H1 (cell line): ENCODE results near the gene TMA7B. TPM values are rescaled to one million over a fixed set of nuclear protein-coding genes. Genes with fewer than 3 reads are reported as not detected.

ENCODE experiments used
- CHD7 ChIP-seq: fragments of 300-600 bp; sonication (generic); IDR thresholded peaks from 2 replicates; pipeline ENCODE4 v1.7.1; 2012; ENCODE audit warnings: low read length, moderate library complexity, mild to moderate bottlenecking, inconsistent platforms; ENCODE audit not compliant: insufficient replicate concordance
- RFX5 ChIP-seq: IDR thresholded peaks from 2 replicates; pipeline ENCODE4 v1.6.1; 2011; ENCODE audit warnings: low read depth, low read length, improper control_type of control experiment, borderline replicate concordance
- SIRT6 ChIP-seq: IDR thresholded peaks from one replicate; pipeline ENCODE4 v1.7.1; 2012; ENCODE audit warnings: low read length, inconsistent platforms
- polyA plus RNA-seq, 7 experiments: library from polyadenylated mRNA; depleted of rRNA in 3 of 7; stranded (reverse) in 5 of 7; unstranded in 2 of 7; fragments of >200 nt in 5 of 7; fragments of 200-250 nt in 2 of 7; gene quantifications; 1 replicate in 5 of 7; 2 replicates in 1 of 7; 4 replicates in 1 of 7; pipeline versions ENCODE4 v1.2.1 to v1.2.3, GENCODE V29; 2011 to 2013; ENCODE audit warnings: missing spikeins in 2 of 7, mixed read lengths in 2 of 7
- total RNA-seq: library from RNA; stranded (reverse); fragmentation: NEBNext Ultra II Directional; extraction: Animal tissue kit (Norgen Biotek cat#: 25700); gene quantifications from 2 replicates; pipeline ENCODE4 v1.2.1, GENCODE V29; 2021

TMA7B gene
- total and polyA plus RNA-seq, 2 of the 8 experiments (the other 6 are each of a cell fraction or from before 2014, with no cell fraction given), result not detected

GRCh38 chr22:39917197-39917643 is 43.0 kb upstream of the TMA7B start (continued):
- TF ChIP-seq CHD7 (no peak), RFX5 (no peak), SIRT6 (no peak)
